Measurements from ENCODE around the gene GK. TPM values are rescaled to one million over a fixed set of nuclear protein-coding genes. Genes with fewer than 3 reads are reported as not detected.

GK gene
- total RNA-seq, 1 experiment from 2014 or later = 9.8 TPM

- H3K27me3 ChIP-seq (ENCODE audit: insufficient read depth, low read length) = no peaks in the 10 kb centered on the region
- no peaks in the 10 kb centered on the region for H4K20me1 ChIP-seq (ENCODE audit: control insufficient read depth, insufficient read depth, insufficient read length)
- H3K79me2 ChIP-seq (ENCODE audit: insufficient read depth, low read length) = no peaks in the 10 kb centered on the region
- no peak overlapping the region for H3K14ac ChIP-seq (ENCODE audit: insufficient read depth, low read length)
- TF ChIP-seq CTCF (conservative IDR thresholded peaks at IDR 0.05) = no peak
- no peak overlapping the region for H3T11ph ChIP-seq (ENCODE audit: low read length)
- peaks cover 4% of the 10 kb centered on the region; the same call in 1 of the 2 replicates for H3K4me1 ChIP-seq (ENCODE audit: insufficient read depth, low read length)
- H4K8ac ChIP-seq (replicated peaks; ENCODE audit: insufficient read length, low read depth, low read length) = no peak overlapping the region
- no peak overlapping the region for H2BK15ac ChIP-seq (ENCODE audit: low read depth, low read length)
- no peak overlapping the region for H3K23ac ChIP-seq (ENCODE audit: insufficient read length, low read depth, low read length)
- H3K4ac ChIP-seq (ENCODE audit: low read depth, low read length) = no peak overlapping the region
- H3K9ac ChIP-seq (ENCODE audit: extremely low read depth, insufficient read length, low read length) = no peak overlapping the region
- no peak overlapping the region for H3K56ac ChIP-seq (ENCODE audit: insufficient read length, low read depth, low read length)
- Mint-ChIP-seq H3K4me1 (peaks cover 12 to 19% of the 10 kb centered on the region in 2 experiments), H3K9me3 (peaks cover 46 to 70% of the 10 kb centered on the region in 2 experiments), H3K27me3 (ENCODE audit: low read depth) (peaks cover 2% of the 10 kb centered on the region), H3K27ac (peak overlapping the region in 1 of 3 experiments; percentile 44; a peak in 1 of 7 replicates), H3K4me3 (no peak overlapping the region), H3K36me3 (ENCODE audit: insufficient read depth in 1 of 3, low read depth in 3 of 3) (peaks cover 6 to 12% (median 7%) of the 10 kb centered on the region in 3 experiments; a peak in 6 of 7 replicates)
- H3K18ac ChIP-seq (ENCODE audit: insufficient read length, low read depth, low read length) = no peak overlapping the region
- H2BK5ac ChIP-seq (ENCODE audit: insufficient read length, low read length) = no peak overlapping the region
- H3K4me2 ChIP-seq (ENCODE audit: insufficient read depth, insufficient read length, low read length) = no peak overlapping the region
- no peak overlapping the region for H4K5ac ChIP-seq (ENCODE audit: insufficient read length, low read depth, low read length)
- no peak overlapping the region for H2AK5ac ChIP-seq (ENCODE audit: insufficient read length, low read length)
- H4K91ac ChIP-seq (ENCODE audit: insufficient read length, low read depth, low read length) = no peak overlapping the region
- no peak for DNase-seq
- no peak overlapping the region for H3K27ac ChIP-seq (ENCODE audit: insufficient read length, low read depth, low read length)
- H2BK120ac ChIP-seq (ENCODE audit: low read depth, low read length, poor library complexity, severe bottlenecking) = no peak overlapping the region
- no peaks in the 10 kb centered on the region for H3K23me2 ChIP-seq (ENCODE audit: insufficient read length, low read depth, low read length, poor library complexity, severe bottlenecking)
- no peaks in the 10 kb centered on the region for H3K9me3 ChIP-seq (ENCODE audit: control insufficient read depth, low read depth, low read length)
- H2BK12ac ChIP-seq (ENCODE audit: insufficient read length, low read depth, low read length) = no peak overlapping the region
- no peak overlapping the region for H2AFZ ChIP-seq (ENCODE audit: low read length)
- H3K79me1 ChIP-seq (ENCODE audit: insufficient read depth, low read depth, low read length, poor library complexity, severe bottlenecking) = no peaks in the 10 kb centered on the region
- no CpG with 5 or more reads among the region's 3 CpGs for WGBS (ENCODE audit: extremely low coverage, insufficient read length, low lambda C conversion rate)
- no peak overlapping the region for H2BK20ac ChIP-seq (ENCODE audit: low read depth, low read length, poor library complexity, severe bottlenecking)
These were observed 88.3 kb downstream of the GK start for GRCh38 chrX:30741545-30741944.
